Endodermal cell (in vitro differentiated cells): ENCODE measurements around the gene DNM3. TPM values are rescaled to one million over a fixed set of nuclear protein-coding genes. Genes with fewer than 3 reads are reported as not detected.

Source experiments
- DNase-seq: peaks from one replicate; pipeline ENCODE4 v3.0.0-alpha.2; 2017
- H3K27ac ChIP-seq: 2 replicates; pipeline ENCODE4 v1.5.1; 2013; ENCODE audit warnings: mild to moderate bottlenecking, low read depth, low read length, moderate library complexity
- H3K27me3 ChIP-seq: 2 replicates; pipeline ENCODE4 v1.6.1; 2013; ENCODE audit warnings: mild to moderate bottlenecking, low read length, moderate library complexity; ENCODE audit not compliant: insufficient read depth, control insufficient read depth, poor library complexity, severe bottlenecking
- H3K36me3 ChIP-seq: 2 replicates; pipeline ENCODE4 v1.7.0; 2013; ENCODE audit warnings: mild to moderate bottlenecking, low read length, moderate library complexity; ENCODE audit not compliant: control insufficient read depth, insufficient read depth
- H3K4me1 ChIP-seq: one replicate; pipeline ENCODE4 v1.7.0; 2013; ENCODE audit warnings: low read length; ENCODE audit not compliant: control insufficient read depth, insufficient read depth
- H3K4me3 ChIP-seq: 2 replicates; pipeline ENCODE4 v1.5.1; 2013; ENCODE audit warnings: mild to moderate bottlenecking, low read length, moderate library complexity
- H3K9ac ChIP-seq: 2 replicates; pipeline ENCODE4 v1.6.1; 2013; ENCODE audit warnings: mild to moderate bottlenecking, low read length, moderate library complexity; ENCODE audit not compliant: poor library complexity, severe bottlenecking; ENCODE audit errors: extremely low read depth
- H3K9me3 ChIP-seq: 2 replicates; pipeline ENCODE4 v1.6.1; 2013; ENCODE audit warnings: mild to moderate bottlenecking, low read length, moderate library complexity; ENCODE audit not compliant: control insufficient read depth
- H3K27ac Mint-ChIP-seq: 2 replicates; pipeline ENCODE4 v1.8.0; 2020; ENCODE audit warnings: mixed read lengths
- H3K27me3 Mint-ChIP-seq: 2 replicates; pipeline ENCODE4 v1.8.0; 2021; ENCODE audit warnings: mild to moderate bottlenecking, mixed read lengths; ENCODE audit not compliant: insufficient read depth
- H3K36me3 Mint-ChIP-seq: 2 replicates; pipeline ENCODE4 v1.8.0; 2020; ENCODE audit warnings: low read depth, mixed read lengths
- H3K4me1 Mint-ChIP-seq: 2 replicates; pipeline ENCODE4 v1.8.0; 2020; ENCODE audit warnings: mixed read lengths
- H3K4me3 Mint-ChIP-seq: 2 replicates; pipeline ENCODE4 v1.8.0; 2020; ENCODE audit warnings: mild to moderate bottlenecking, moderate library complexity, mixed read lengths
- H3K9me3 Mint-ChIP-seq: 2 replicates; pipeline ENCODE4 v1.8.0; 2020; ENCODE audit warnings: mild to moderate bottlenecking, mixed read lengths
- CTCF ChIP-seq: fragments of 200-600 bp; sonication (generic); conservative IDR thresholded peaks from 2 replicates; pipeline ENCODE4 v1.5.0; 2021; ENCODE audit warnings: antibody characterized with exemption, mild to moderate bottlenecking
- WGBS, 2 experiments: methylation state at CpG; one replicate each; pipeline versions ENCODE4 v1.1.5 to v1.1.7; 2013; ENCODE audit warnings: missing lambda C conversion rate in 2 of 2, mixed read lengths in 1 of 2; ENCODE audit not compliant: insufficient coverage in 1 of 2, insufficient read length in 1 of 2; 5-methylcytosine and 5-hydroxymethylcytosine counted together
- total RNA-seq, 2 donors: library from RNA; stranded (reverse); fragmentation: NEBNext Ultra II Directional in 1 of 2; extraction: Animal tissue kit (Norgen Biotek cat#: 25700) in 1 of 2; gene quantifications; 2 replicates in 1 of 2; 3 replicates in 1 of 2; pipeline ENCODE4 v1.2.1, GENCODE V29; 2021

The DNM3 gene
- total RNA-seq, 2 donors from 2014 or later, result 0.53 to 1.8 TPM

GRCh38 chr1:172292840-172293239, 451.5 kb downstream of the DNM3 start:
- Histone ChIP-seq H3K9ac (no peak overlapping the region), H3K9me3 (no peaks in the 10 kb centered on the region), H3K36me3 (no peaks in the 10 kb centered on the region), H3K4me1 (no peaks in the 10 kb centered on the region), H3K4me3 (no peak overlapping the region), H3K27me3 (no peaks in the 10 kb centered on the region), H3K27ac (no peak overlapping the region)
- no peak for DNase-seq
- TF ChIP-seq CTCF, result peak; percentile 32
- no peaks in the 10 kb centered on the region for H3K36me3 Mint-ChIP-seq
- H3K9me3 Mint-ChIP-seq, result no peaks in the 10 kb centered on the region
- no peaks in the 10 kb centered on the region for H3K27me3 Mint-ChIP-seq
- H3K4me3 Mint-ChIP-seq, result no peak overlapping the region
- whole genome bisulfite sequencing, 2 experiments, result 92 to 100% methylated on average over 3 of the region's 3 CpGs
- H3K4me1 Mint-ChIP-seq, result no peaks in the 10 kb centered on the region
- H3K27ac Mint-ChIP-seq, result no peak overlapping the region

GRCh38 chr1:172293429-172293828, 452.1 kb downstream of the DNM3 start:
- Histone ChIP-seq H3K27ac (no peak overlapping the region), H3K4me3 (no peak overlapping the region), H3K9ac (no peak overlapping the region), H3K36me3 (no peaks in the 10 kb centered on the region), H3K9me3 (no peaks in the 10 kb centered on the region), H3K4me1 (no peaks in the 10 kb centered on the region), H3K27me3 (no peaks in the 10 kb centered on the region)
- no peaks in the 10 kb centered on the region for H3K27me3 Mint-ChIP-seq
- H3K4me3 Mint-ChIP-seq, result no peak overlapping the region
- WGBS, 2 experiments, result 87 to 94% methylated on average over 2 of the region's 2 CpGs
- H3K9me3 Mint-ChIP-seq, result no peaks in the 10 kb centered on the region
- no peak for TF ChIP-seq CTCF
- no peaks in the 10 kb centered on the region for H3K4me1 Mint-ChIP-seq
- no peaks in the 10 kb centered on the region for H3K36me3 Mint-ChIP-seq
- DNase-seq, result no peak
- no peak overlapping the region for H3K27ac Mint-ChIP-seq

GRCh38 chr1:172298141-172298540, 456.8 kb downstream of the DNM3 start:
- Histone ChIP-seq H3K9me3 (peaks cover 11% of the 10 kb centered on the region), H3K4me1 (no peaks in the 10 kb centered on the region), H3K4me3 (no peak overlapping the region), H3K9ac (no peak overlapping the region), H3K27me3 (no peaks in the 10 kb centered on the region), H3K36me3 (no peaks in the 10 kb centered on the region), H3K27ac (no peak overlapping the region)
- Mint-ChIP-seq H3K9me3 (peaks cover 27% of the 10 kb centered on the region), H3K36me3 (no peaks in the 10 kb centered on the region), H3K4me1 (no peaks in the 10 kb centered on the region), H3K4me3 (no peak overlapping the region), H3K27me3 (no peaks in the 10 kb centered on the region), H3K27ac (no peak overlapping the region)
- no peak for DNase-seq
- WGBS, 2 experiments, result 88 to 89% methylated on average over 1 to 3 of the region's 3 CpGs
- no peak for TF ChIP-seq CTCF
